ENCODE measurements around the gene WDFY2.
A peak's percentile ranks its signal among the peaks of the same experiment; 100 is the strongest.

- TF ChIP-seq KDM1A (IDR thresholded peaks at IDR 0.05; ENCODE audit: borderline replicate concordance, low read length) (no peak), MAX (IDR thresholded peaks at IDR 0.05) (no peak), EZH2 (IDR thresholded peaks at IDR 0.05; ENCODE audit: low read depth, low read length, severe bottlenecking) (no peak), CEBPB (IDR thresholded peaks at IDR 0.05; ENCODE audit: low read depth, low read length) (no peak), POLR2AphosphoS5 (IDR thresholded peaks at IDR 0.05; ENCODE audit: low read depth, low read length) (no peak), CTCF (IDR thresholded peaks at IDR 0.05; ENCODE audit: control extremely low read depth in 1 of 3, insufficient read depth in 1 of 3, low read depth in 1 of 3, low read length in 3 of 3) (peak in 1 of 3 experiments; percentile 21; a peak in 1 of 4 replicates), CREB1 (IDR thresholded peaks at IDR 0.05) (no peak), SIN3A (conservative IDR thresholded peaks at IDR 0.05 in 1 of 2, IDR thresholded peaks at IDR 0.05 in 1 of 2; ENCODE audit: low read depth in 1 of 2, low read length in 2 of 2) (no peak), E2F6 (IDR thresholded peaks at IDR 0.05) (no peak), POLR2A (IDR thresholded peaks at IDR 0.05; ENCODE audit: control extremely low read depth in 1 of 2, low read depth in 2 of 2, low read length in 2 of 2) (no peak)
These were observed 99.3 kb downstream of the WDFY2 start for GRCh38 chr13:51683597-51683996.

Data from H1 (cell line).